Natural killer cell treated with Interleukin-12 subunit alpha and Interleukin-12 subunit beta and Interleukin-15 and Interleukin-18, amount 100 ng/mL, for 72 hours (primary cell): ENCODE results near the gene GDI2. TPM values are rescaled to one million over a fixed set of nuclear protein-coding genes. Genes with fewer than 3 reads are reported as not detected.
A peak's percentile ranks its signal among the peaks of the same experiment; 100 is the strongest.
"Not testable (repeated sequence)": the region's sequence is repeated elsewhere in the genome, so short reads cannot be mapped to it uniquely, and the experiment has no call there.

ENCODE experiments used
- ATAC-seq, 2 donors: fragments of 150-1000 bp; cut with Tn5 transposase in 1 of 2; sonication (Bioruptor Pico), chemical (Tn5 transposase) in 1 of 2; 2 replicates each; pipeline ENCODE4 v1.10.0; 2021
- DNase-seq: peaks from one replicate; pipeline ENCODE4 v3.0.0; 2022; ENCODE audit warnings: low spot score
- H3K27ac Mint-ChIP-seq, 2 donors: 1 replicate in 1 of 2; 2 replicates in 1 of 2; pipeline ENCODE4 v1.8.0; 2022; ENCODE audit warnings: mixed read lengths in 2 of 2, mild to moderate bottlenecking in 1 of 2, moderate library complexity in 1 of 2
- H3K27me3 Mint-ChIP-seq, 2 donors: 1 replicate in 1 of 2; 2 replicates in 1 of 2; pipeline ENCODE4 v1.8.0; 2022; ENCODE audit warnings: mixed read lengths in 2 of 2
- H3K36me3 Mint-ChIP-seq: one replicate; pipeline ENCODE4 v1.8.0; 2022; ENCODE audit warnings: mixed read lengths
- H3K4me1 Mint-ChIP-seq, 2 donors: 1 replicate in 1 of 2; 2 replicates in 1 of 2; pipeline ENCODE4 v1.8.0; 2022; ENCODE audit warnings: low read depth in 2 of 2, mixed read lengths in 2 of 2, mild to moderate bottlenecking in 1 of 2
- H3K4me3 Mint-ChIP-seq: one replicate; pipeline ENCODE4 v1.8.0; 2022; ENCODE audit warnings: mixed read lengths
- H3K9me3 Mint-ChIP-seq: 2 replicates; pipeline ENCODE4 v1.8.0; 2022; ENCODE audit warnings: mixed read lengths
- total RNA-seq, 2 donors: library from RNA; stranded (reverse); gene quantifications; one replicate each; pipeline ENCODE4 v1.2.3, GENCODE V29; 2022

Gene GDI2
- total RNA-seq, 2 donors from 2014 or later, result 214 to 225 TPM

DNA sequence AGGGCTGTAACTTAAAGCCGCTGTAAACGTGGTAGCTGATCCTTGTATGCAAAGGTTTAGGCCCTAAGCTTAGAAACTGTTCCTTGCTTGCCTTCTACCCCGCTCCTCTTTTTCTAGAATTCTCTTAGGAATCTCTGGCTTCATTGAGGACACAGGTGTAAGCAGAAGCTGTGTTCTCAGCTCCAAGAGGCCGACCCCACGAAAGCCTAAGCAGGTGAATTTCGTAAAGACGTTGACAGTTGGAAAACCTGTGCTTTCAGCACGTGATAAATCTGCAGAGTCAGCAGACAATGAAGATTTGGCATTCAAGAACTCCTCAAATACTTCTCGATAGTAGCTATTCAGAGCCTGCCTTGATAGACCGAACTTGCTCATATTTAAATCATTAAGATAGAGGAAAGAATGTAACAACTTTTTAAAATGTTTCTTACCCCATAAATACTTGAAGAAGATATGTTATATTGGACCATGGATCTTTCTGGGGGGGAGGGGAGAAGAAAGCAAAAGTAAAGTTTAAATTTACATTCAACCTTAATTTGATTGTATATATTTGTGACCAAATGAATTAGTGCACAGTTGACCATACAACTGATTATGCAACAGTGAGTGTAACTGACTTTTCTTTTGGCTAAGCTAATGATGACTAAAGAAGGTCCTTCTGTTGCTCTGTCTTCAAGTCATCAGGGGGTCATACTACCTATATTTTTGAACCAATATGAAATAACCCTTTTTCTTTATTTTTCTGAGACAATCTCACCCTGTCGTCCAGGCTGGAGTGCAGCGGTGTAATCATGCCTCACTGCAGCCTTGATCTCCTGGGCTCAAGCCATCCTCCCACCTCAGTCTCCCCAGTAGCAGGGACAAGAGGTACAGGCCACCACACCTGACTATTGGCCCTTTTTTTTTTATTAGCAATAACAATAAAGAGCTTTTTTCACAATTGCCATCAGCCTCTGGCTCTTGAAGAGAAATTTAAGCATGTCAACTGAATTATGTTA, 1.2 kb upstream of the GDI2 start:
- no peaks in the 10 kb centered on the region for H3K27me3 Mint-ChIP-seq
- no peaks in the 10 kb centered on the region for H3K9me3 Mint-ChIP-seq
- peak overlapping the region; percentile 70 to 90 for H3K27ac Mint-ChIP-seq
- H3K4me1 Mint-ChIP-seq, result peaks cover 32 to 45% of the 10 kb centered on the region in 2 donors
- H3K36me3 Mint-ChIP-seq, result peaks cover 3% of the 10 kb centered on the region
- DNase-seq (no peak), ATAC-seq (no peak)
- peak overlapping the region; percentile 88 for H3K4me3 Mint-ChIP-seq

DNA sequence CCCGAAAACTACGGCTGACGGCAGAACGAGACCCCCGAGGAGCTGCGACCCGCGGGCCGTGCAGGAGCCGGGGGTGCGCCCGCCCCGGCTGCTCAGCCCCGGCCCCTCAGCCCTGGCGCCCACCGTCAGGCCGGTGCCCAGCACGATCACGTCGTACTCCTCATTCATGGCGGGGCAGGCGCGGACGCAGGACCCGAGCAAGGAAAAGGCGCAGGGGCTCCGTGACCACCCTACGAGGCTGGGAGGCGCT, 218 bp downstream of the GDI2 start:
- ATAC-seq, result peak; percentile 57 to 58
- H3K4me1 Mint-ChIP-seq, result peaks cover 35 to 49% of the 10 kb centered on the region in 2 donors
- peaks cover 5% of the 10 kb centered on the region for H3K36me3 Mint-ChIP-seq

DNA sequence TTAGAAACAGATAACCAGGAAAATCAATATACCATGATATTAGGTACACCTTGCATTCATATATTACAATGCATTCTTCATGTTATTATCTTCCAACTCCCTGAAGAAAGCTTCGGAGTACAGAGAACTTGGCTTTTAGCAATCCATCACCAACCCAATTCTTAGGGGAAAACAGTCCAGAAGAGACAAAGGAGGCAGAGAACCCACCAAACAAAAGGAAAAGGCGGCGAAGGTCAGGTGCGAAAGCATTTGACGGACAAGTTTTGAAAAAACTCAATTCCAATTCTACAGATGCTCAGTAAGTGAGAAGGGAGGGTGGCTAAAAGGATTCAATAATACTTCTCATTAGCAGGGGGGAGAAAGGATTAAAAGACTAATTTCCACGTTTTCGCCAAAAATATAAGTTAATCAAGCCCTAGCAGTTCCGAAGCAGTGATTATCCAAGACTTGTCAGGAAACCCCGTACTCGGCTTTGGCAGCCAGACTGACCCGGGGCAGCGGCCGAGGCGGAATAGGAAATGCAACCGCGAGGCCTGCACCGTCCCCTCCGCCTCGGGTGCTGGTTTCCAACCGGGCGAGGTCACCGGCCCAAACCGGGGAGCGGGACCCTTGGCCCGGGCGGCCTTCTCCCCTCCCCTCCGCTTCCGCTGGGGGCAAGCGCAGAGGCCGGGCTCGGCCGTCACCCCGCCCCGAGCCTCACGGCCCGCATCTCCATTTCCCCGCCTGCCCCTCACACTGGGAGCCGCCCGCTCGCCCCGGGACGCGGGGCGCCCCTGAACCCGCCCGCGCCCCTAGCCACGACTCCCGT, 747 bp downstream of the GDI2 start:
- Mint-ChIP-seq H3K36me3 (peaks cover 5% of the 10 kb centered on the region), H3K4me3 (peak overlapping the region; percentile 88), H3K27ac (peak overlapping the region; percentile 70 to 90), H3K4me1 (peaks cover 36 to 49% of the 10 kb centered on the region in 2 donors), H3K27me3 (no peaks in the 10 kb centered on the region), H3K9me3 (no peaks in the 10 kb centered on the region)
- DNase-seq (peak; percentile 73), ATAC-seq (peak; percentile 61 to 64)

More for the DNA sequence above, 218 bp downstream of the GDI2 start:
- no peaks in the 10 kb centered on the region for H3K9me3 Mint-ChIP-seq
- H3K27me3 Mint-ChIP-seq, result no peaks in the 10 kb centered on the region
- peak overlapping the region; percentile 88 for H3K4me3 Mint-ChIP-seq
- no peak for DNase-seq
- peak overlapping the region; percentile 70 to 90 for H3K27ac Mint-ChIP-seq

DNA sequence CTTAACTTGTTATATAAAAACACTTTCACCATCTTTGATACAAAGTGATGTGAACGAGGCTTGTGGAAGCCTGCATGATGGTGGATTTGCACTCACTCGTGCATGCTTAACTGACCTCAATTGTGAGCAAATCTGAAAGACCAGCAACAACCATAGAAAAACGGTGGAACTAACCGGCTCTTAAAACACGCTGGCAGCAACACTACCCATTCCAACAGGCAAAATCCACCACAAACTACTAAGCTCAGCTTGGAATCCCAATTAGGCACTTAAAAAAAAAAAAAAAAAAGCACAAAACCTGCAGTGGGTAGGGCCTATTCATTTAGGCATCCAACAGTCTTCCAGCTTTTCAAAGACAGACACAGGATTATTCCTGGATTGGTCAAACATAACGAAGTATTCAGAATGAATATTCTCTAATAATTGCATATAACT, 1.8 kb downstream of the GDI2 start:
- H3K27me3 Mint-ChIP-seq, result no peaks in the 10 kb centered on the region
- ATAC-seq (no peak), DNase-seq (no peak)
- H3K4me1 Mint-ChIP-seq, result peaks cover 41 to 50% of the 10 kb centered on the region in 2 donors
- no peaks in the 10 kb centered on the region for H3K9me3 Mint-ChIP-seq
- H3K4me3 Mint-ChIP-seq, result peak overlapping the region; percentile 88
- H3K36me3 Mint-ChIP-seq, result peaks cover 5% of the 10 kb centered on the region
- H3K27ac Mint-ChIP-seq, result peak overlapping the region; percentile 70 to 90

DNA sequence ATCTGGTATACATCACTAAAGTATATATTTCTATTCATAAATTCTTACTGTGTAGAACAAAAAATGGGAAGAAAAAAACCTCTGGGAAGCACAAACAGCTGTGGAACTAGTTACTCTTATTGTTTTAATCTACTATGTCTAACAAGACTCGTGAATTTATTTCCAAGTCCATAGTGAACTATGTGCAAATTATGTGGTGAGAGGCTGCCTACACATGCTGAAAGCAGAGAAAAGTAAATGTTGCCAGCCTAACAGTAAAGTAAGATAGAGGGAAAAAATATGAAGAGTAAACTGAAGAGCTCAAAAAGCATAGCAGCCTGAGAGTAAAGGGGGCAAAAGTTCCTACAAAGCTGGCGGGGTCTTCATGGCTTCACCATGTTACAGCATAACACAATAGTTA, 3.0 kb downstream of the GDI2 start:
- H3K27me3 Mint-ChIP-seq, result no peaks in the 10 kb centered on the region
- H3K4me1 Mint-ChIP-seq, result peaks cover 41 to 50% of the 10 kb centered on the region in 2 donors
- H3K9me3 Mint-ChIP-seq, result no peaks in the 10 kb centered on the region
- peaks cover 5% of the 10 kb centered on the region for H3K36me3 Mint-ChIP-seq
- H3K27ac Mint-ChIP-seq, result peak overlapping the region; percentile 32 to 70
- H3K4me3 Mint-ChIP-seq, result peak overlapping the region; percentile 88
- no peak for ATAC-seq
- no peak for DNase-seq

DNA sequence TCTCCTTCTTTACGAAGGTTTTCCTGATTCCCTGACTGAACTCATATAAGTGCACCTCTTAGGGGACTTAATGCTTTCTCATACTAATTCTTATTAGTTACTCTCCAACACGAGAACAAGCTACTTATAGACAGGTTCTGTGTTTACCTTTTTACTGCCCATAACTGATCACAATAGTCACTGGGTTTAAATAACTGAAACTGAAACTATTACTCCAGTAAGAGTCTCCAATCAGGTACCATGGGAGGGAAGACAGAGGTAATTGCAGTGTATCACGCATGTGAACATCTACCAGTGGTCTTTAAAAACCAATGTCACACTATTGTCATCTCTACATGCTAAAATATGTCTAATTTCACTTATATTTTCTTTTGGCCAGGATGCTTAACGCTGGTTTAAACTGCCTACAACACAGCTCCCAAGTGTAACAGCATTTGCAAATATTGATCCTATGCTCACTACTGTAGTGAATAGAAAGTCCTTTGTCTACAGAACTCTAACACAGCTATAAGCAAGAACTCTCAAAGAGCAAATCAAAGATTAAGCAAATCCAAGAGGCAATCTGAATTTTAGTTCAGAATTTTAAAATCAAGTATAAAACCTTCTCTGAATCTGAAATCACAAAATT, 3.6 kb downstream of the GDI2 start:
- H3K4me1 Mint-ChIP-seq, result peaks cover 35 to 45% of the 10 kb centered on the region in 2 donors
- no peak for ATAC-seq
- H3K27ac Mint-ChIP-seq, result peak overlapping the region; percentile 68 to 70
- H3K27me3 Mint-ChIP-seq, result no peaks in the 10 kb centered on the region
- peak overlapping the region; percentile 88 for H3K4me3 Mint-ChIP-seq
- H3K36me3 Mint-ChIP-seq, result peaks cover 5% of the 10 kb centered on the region
- no peak for DNase-seq
- H3K9me3 Mint-ChIP-seq, result no peaks in the 10 kb centered on the region

DNA sequence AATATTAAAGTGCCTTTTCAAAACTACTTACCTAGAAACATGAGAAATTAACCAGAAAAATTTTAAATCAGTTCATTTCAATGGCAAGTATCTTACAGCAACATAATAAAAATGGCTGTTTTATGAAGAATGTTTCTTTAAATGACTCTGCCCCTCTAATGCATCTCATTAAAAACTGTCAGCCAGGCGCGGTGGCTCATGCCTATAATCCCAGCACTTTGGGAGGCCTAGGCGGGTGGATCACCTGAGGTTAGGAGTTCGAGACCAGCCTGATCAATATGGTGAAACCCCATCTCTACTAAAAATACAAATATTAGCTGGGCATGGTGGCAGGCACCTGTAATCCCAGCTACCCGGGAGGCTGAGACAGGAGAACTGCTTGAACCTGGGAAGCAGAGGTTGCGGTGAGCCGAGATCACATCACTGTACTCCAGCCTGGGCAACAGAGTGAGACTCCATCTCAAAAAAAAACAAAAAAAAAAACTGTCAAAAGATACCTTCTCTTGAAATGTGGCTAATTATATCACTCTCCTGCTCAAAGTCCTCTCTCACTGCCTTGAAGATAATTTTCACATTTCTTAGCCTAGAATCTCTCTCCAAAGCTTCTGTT, 4.3 kb downstream of the GDI2 start:
- H3K9me3 Mint-ChIP-seq, DNase-seq, ATAC-seq, H3K27me3 Mint-ChIP-seq, H3K36me3 Mint-ChIP-seq: not testable (repeated sequence)
- Mint-ChIP-seq H3K4me1 (peaks cover 38 to 45% of the 10 kb centered on the region in 2 donors), H3K4me3 (peak overlapping the region; percentile 88), H3K27ac (peak overlapping the region; percentile 68 to 70)

DNA sequence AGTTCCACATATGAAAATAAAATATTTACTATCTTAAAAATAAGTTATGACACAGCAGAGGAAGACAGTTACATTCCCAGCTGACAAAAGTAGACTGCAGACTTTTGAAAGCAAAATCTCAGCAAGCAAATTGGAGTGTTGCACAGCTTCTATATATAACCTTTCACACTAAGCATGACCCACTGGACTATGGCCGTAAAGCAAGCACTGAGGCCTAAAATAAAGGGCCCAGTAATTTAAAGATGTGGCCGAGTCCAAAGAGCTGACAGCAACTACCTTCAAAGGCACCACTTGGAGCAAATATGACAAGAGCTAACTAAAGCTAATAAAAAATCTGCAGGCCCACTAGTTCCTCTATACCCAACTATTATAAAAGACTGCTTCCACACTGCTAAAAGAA, 6.5 kb downstream of the GDI2 start:
- peaks cover 39 to 41% of the 10 kb centered on the region in 2 donors for H3K4me1 Mint-ChIP-seq
- H3K4me3 Mint-ChIP-seq, result no peak overlapping the region
- H3K27ac Mint-ChIP-seq, result no peak overlapping the region
- no peak for DNase-seq
- no peaks in the 10 kb centered on the region for H3K27me3 Mint-ChIP-seq
- H3K36me3 Mint-ChIP-seq, result peaks cover 5% of the 10 kb centered on the region
- H3K9me3 Mint-ChIP-seq, result no peaks in the 10 kb centered on the region
- no peak for ATAC-seq

DNA sequence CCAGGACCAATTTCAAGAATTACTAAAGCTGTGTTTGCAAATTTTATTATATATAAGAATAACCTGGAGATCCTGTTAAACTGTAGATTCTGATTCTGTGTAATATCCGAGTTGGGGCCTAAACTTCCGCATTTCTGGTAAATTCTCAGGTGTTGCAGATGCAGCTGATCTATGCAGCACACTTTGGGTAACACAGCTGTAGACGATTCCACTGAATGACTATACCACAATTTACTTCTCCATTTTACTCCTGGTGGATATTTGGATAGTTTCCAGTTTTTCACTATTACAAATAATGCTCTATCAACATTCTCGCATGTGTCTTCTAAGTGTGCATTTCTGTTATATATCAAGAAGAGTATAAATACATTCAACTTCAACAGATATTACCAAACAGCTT, 7.5 kb downstream of the GDI2 start:
- Mint-ChIP-seq H3K27ac (no peak overlapping the region), H3K9me3 (no peaks in the 10 kb centered on the region), H3K4me3 (no peak overlapping the region), H3K36me3 (peaks cover 5% of the 10 kb centered on the region), H3K27me3 (no peaks in the 10 kb centered on the region), H3K4me1 (peaks cover 30 to 35% of the 10 kb centered on the region in 2 donors)
- DNase-seq, result no peak
- no peak for ATAC-seq

DNA sequence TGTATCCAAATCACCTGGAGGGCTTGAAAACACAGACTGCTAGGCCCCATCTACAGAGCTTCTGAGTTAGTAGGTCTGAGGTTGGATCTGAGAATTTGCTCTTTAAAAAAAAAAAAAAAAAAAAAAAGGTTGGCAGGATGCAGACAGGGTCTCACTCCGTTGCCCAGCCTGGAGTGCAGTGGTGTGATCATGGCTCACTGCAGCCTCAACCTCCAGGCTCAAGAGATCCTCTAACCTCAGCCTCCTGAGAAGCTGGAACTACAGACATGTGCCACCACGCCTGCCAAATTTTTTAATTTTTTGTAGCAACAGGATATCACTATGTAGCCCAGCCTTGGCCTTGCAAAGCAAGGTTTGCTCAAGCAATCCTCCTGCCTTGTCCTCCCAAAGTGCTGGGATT, 8.0 kb downstream of the GDI2 start:
- H3K36me3 Mint-ChIP-seq, result peaks cover 5% of the 10 kb centered on the region
- ATAC-seq (no peak), DNase-seq (no peak)
- H3K4me3 Mint-ChIP-seq, result no peak overlapping the region
- H3K9me3 Mint-ChIP-seq, result no peaks in the 10 kb centered on the region
- peaks cover 31 to 34% of the 10 kb centered on the region in 2 donors for H3K4me1 Mint-ChIP-seq
- no peak overlapping the region for H3K27ac Mint-ChIP-seq
- H3K27me3 Mint-ChIP-seq, result no peaks in the 10 kb centered on the region

DNA sequence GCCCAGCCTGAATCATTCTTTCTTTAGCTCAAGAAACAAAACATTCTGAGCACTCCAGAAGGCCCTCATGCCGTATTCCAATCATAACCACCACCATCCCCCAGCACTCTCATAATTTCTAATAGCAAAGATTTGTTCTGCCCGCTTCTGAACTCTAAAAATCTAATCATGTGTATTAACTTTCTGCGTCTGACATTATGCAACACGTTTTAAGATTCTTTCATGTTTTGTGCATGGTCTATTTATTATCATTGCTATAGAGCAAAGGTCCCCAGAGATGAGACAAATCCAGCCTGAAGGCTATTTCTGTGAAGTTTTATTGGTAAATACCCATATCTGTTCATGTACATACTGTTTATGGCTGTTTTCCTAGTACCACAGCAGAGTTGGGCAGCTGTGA, 8.8 kb downstream of the GDI2 start:
- ATAC-seq (no peak), DNase-seq (no peak)
- no peak overlapping the region for H3K27ac Mint-ChIP-seq
- H3K36me3 Mint-ChIP-seq, result peaks cover 3% of the 10 kb centered on the region
- H3K4me3 Mint-ChIP-seq, result no peak overlapping the region
- H3K9me3 Mint-ChIP-seq, result no peaks in the 10 kb centered on the region
- H3K27me3 Mint-ChIP-seq, result no peaks in the 10 kb centered on the region
- H3K4me1 Mint-ChIP-seq, result peaks cover 23 to 26% of the 10 kb centered on the region in 2 donors

DNA sequence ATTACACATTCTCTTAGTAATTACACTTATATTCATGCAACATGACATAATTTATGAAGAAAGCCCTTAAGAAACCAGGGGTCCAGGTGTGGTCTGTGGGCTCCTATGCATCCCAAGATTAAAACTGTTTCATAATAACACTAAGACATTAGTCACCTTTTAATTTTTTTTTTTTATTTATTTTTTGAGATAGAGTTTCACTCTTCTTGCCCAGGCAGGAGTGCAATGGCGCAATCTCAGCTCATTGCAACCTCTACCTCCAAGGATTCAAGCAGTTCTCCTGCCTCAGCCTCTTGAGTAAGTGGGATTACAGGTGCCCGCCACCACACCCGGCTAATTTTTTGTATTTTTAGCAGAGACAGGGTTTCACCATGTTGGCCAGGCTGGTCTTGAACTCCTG, 12.5 kb downstream of the GDI2 start:
- Mint-ChIP-seq H3K27me3 (no peaks in the 10 kb centered on the region), H3K4me3 (no peak overlapping the region), H3K9me3 (no peaks in the 10 kb centered on the region), H3K4me1 (peaks cover 12 to 23% of the 10 kb centered on the region in 2 donors), H3K36me3 (peaks cover 12% of the 10 kb centered on the region), H3K27ac (no peak overlapping the region)
- DNase-seq, result no peak
- no peak for ATAC-seq

DNA sequence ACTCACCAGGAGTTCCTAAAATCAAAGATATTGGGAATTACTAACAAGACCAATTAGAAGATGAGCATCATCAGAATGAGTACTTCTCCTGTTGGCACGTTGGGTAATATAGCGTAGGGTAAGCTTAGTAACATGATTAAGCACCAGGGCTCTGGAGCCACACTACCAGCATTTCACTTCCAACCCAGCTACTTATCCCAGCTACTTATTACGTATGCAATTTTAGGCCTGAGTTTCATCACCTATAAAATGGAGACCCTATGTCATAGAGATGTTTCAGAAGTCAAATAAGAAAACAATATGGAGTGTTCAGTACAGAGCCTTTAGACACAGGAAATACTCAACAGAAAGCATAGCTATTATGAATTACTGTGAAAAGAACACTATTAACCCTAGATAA, 19.0 kb downstream of the GDI2 start:
- H3K36me3 Mint-ChIP-seq, result peaks cover 20% of the 10 kb centered on the region
- no peaks in the 10 kb centered on the region for H3K9me3 Mint-ChIP-seq
- no peaks in the 10 kb centered on the region for H3K27me3 Mint-ChIP-seq
- DNase-seq (no peak), ATAC-seq (no peak)
- peaks cover 4 to 14% of the 10 kb centered on the region in 2 donors for H3K4me1 Mint-ChIP-seq
- no peak overlapping the region for H3K4me3 Mint-ChIP-seq
- no peak overlapping the region for H3K27ac Mint-ChIP-seq
